Astrocyte (in vitro differentiated cells and primary cell): ENCODE measurements around the gene BRD4.

Experiments
- EZH2 ChIP-seq: IDR thresholded peaks from 2 replicates; pipeline ENCODE4 v1.6.1; 2012; ENCODE audit warnings: mild to moderate bottlenecking, low read length, inconsistent platforms; ENCODE audit not compliant: insufficient read depth
- TF ChIP-seq, protein P1 (sequence below): IDR thresholded peaks from 2 replicates; pipeline ENCODE4 v1.5.1; 2011; ENCODE audit warnings: low read depth, mild to moderate bottlenecking, inconsistent platforms, low read length, moderate library complexity; ENCODE audit not compliant: insufficient read depth

GRCh38 chr19:15374796-15375440 is 42.6 kb upstream of the BRD4 start:
- TF ChIP-seq, protein P1, sequence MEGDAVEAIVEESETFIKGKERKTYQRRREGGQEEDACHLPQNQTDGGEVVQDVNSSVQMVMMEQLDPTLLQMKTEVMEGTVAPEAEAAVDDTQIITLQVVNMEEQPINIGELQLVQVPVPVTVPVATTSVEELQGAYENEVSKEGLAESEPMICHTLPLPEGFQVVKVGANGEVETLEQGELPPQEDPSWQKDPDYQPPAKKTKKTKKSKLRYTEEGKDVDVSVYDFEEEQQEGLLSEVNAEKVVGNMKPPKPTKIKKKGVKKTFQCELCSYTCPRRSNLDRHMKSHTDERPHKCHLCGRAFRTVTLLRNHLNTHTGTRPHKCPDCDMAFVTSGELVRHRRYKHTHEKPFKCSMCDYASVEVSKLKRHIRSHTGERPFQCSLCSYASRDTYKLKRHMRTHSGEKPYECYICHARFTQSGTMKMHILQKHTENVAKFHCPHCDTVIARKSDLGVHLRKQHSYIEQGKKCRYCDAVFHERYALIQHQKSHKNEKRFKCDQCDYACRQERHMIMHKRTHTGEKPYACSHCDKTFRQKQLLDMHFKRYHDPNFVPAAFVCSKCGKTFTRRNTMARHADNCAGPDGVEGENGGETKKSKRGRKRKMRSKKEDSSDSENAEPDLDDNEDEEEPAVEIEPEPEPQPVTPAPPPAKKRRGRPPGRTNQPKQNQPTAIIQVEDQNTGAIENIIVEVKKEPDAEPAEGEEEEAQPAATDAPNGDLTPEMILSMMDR, result no peak
- TF ChIP-seq EZH2, result no peak
